ENCODE measurements around the gene KCNIP4.

Gene KCNIP4

DNA sequence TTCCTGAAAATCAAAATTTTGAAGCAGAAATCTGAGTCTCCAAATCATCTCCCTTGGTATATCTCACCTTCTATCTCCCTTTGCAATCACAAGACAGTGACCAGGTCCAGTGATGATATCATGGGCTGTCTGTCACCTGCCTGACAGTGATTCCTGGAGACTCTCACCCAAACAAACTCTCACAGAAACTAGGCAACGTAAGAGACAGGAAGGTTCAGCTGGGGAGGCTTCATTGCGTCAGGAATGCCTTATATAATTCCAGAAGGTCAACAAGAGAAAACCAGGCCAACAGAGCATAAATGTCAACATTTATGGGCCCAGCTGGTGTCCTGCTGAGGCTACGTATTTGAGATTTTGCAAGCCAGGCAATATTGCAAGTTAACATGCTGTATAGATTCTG lies 412.7 kb downstream of the KCNIP4 start:
- Histone ChIP-seq H3K4me3 (ENCODE audit: insufficient read length, low read depth) (no peak overlapping the region), H3K27me3 (ENCODE audit: insufficient read depth, insufficient read length) (no peaks in the 10 kb centered on the region), H3K9me3 (ENCODE audit: insufficient read depth, low read length) (no peaks in the 10 kb centered on the region), H3K9ac (ENCODE audit: insufficient read length, low read depth) (no peak overlapping the region), H3K4me1 (ENCODE audit: insufficient read depth, insufficient read length) (no peaks in the 10 kb centered on the region), H3K36me3 (ENCODE audit: insufficient read depth, insufficient read length, low read length) (no peaks in the 10 kb centered on the region)
- DNase-seq (ENCODE audit: low read depth, low spot score): no peak
- TF ChIP-seq SUZ12 (IDR thresholded peaks at IDR 0.05; ENCODE audit: extremely low read depth, insufficient read depth, insufficient read length) (no peak), YY1 (IDR thresholded peaks at IDR 0.05; ENCODE audit: insufficient read depth, insufficient read length) (no peak), ZNF274 (IDR thresholded peaks at IDR 0.05; ENCODE audit: low read depth, low read length) (no peak)

GRCh38 chr4:21531048-21531447 lies 417.5 kb downstream of the KCNIP4 start:
- no peaks in the 10 kb centered on the region for H3K9me3 ChIP-seq (ENCODE audit: insufficient read depth, low read length)
- H3K4me1 ChIP-seq (ENCODE audit: insufficient read depth, insufficient read length): no peaks in the 10 kb centered on the region
- no peak overlapping the region for H3K4me3 ChIP-seq (ENCODE audit: insufficient read length, low read depth)
- no peak overlapping the region for H3K9ac ChIP-seq (ENCODE audit: insufficient read length, low read depth)
- TF ChIP-seq ZNF274 (IDR thresholded peaks at IDR 0.05; ENCODE audit: low read depth, low read length): no peak
- TF ChIP-seq SUZ12 (IDR thresholded peaks at IDR 0.05; ENCODE audit: extremely low read depth, insufficient read depth, insufficient read length): no peak
- DNase-seq (ENCODE audit: low read depth, low spot score): no peak
- no peaks in the 10 kb centered on the region for H3K27me3 ChIP-seq (ENCODE audit: insufficient read depth, insufficient read length)
- no peaks in the 10 kb centered on the region for H3K36me3 ChIP-seq (ENCODE audit: insufficient read depth, insufficient read length, low read length)

DNA sequence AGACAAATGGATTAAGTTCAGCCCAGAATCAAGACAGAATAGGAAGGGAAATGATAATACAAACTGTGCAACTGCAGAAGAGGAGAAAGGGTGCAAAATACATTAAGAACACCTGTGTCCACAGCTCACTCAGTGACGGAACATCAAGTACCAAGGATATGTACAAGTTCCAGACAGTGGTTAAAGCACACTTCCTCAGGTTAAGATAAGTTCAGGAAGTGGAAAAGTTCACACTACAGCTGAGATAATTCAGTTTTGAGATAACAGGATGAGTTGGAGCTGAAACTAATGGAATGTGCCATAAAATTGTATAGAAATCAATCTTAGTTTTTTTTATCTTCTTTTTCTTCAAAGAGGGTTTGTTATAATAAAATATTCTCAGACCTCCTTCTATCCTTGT lies 419.4 kb downstream of the KCNIP4 start:
- H3K9ac ChIP-seq (ENCODE audit: insufficient read length, low read depth): no peak overlapping the region
- no peak overlapping the region for H3K4me3 ChIP-seq (ENCODE audit: insufficient read length, low read depth)
- no peaks in the 10 kb centered on the region for H3K4me1 ChIP-seq (ENCODE audit: insufficient read depth, insufficient read length)
- no peak for TF ChIP-seq YY1 (IDR thresholded peaks at IDR 0.05; ENCODE audit: insufficient read depth, insufficient read length)
- TF ChIP-seq ZNF274 (IDR thresholded peaks at IDR 0.05; ENCODE audit: low read depth, low read length): no peak
- TF ChIP-seq SUZ12 (IDR thresholded peaks at IDR 0.05; ENCODE audit: extremely low read depth, insufficient read depth, insufficient read length): no peak
- H3K9me3 ChIP-seq (ENCODE audit: insufficient read depth, low read length): no peaks in the 10 kb centered on the region
- no peak for DNase-seq (ENCODE audit: low read depth, low spot score)
- H3K36me3 ChIP-seq (ENCODE audit: insufficient read depth, insufficient read length, low read length): no peaks in the 10 kb centered on the region
- no peaks in the 10 kb centered on the region for H3K27me3 ChIP-seq (ENCODE audit: insufficient read depth, insufficient read length)

GRCh38 chr4:21522296-21522695 lies 426.3 kb downstream of the KCNIP4 start:
- H3K9ac ChIP-seq (ENCODE audit: insufficient read length, low read depth): no peak overlapping the region
- H3K9me3 ChIP-seq (ENCODE audit: insufficient read depth, low read length): no peaks in the 10 kb centered on the region
- no peaks in the 10 kb centered on the region for H3K36me3 ChIP-seq (ENCODE audit: insufficient read depth, insufficient read length, low read length)
- H3K27me3 ChIP-seq (ENCODE audit: insufficient read depth, insufficient read length): no peaks in the 10 kb centered on the region
- H3K4me3 ChIP-seq (ENCODE audit: insufficient read length, low read depth): no peak overlapping the region
- DNase-seq (ENCODE audit: low read depth, low spot score): no peak
- TF ChIP-seq ZNF274 (IDR thresholded peaks at IDR 0.05; ENCODE audit: low read depth, low read length) (no peak), SUZ12 (IDR thresholded peaks at IDR 0.05; ENCODE audit: extremely low read depth, insufficient read depth, insufficient read length) (no peak), YY1 (IDR thresholded peaks at IDR 0.05; ENCODE audit: insufficient read depth, insufficient read length) (no peak)
- H3K4me1 ChIP-seq (ENCODE audit: insufficient read depth, insufficient read length): no peaks in the 10 kb centered on the region

DNA sequence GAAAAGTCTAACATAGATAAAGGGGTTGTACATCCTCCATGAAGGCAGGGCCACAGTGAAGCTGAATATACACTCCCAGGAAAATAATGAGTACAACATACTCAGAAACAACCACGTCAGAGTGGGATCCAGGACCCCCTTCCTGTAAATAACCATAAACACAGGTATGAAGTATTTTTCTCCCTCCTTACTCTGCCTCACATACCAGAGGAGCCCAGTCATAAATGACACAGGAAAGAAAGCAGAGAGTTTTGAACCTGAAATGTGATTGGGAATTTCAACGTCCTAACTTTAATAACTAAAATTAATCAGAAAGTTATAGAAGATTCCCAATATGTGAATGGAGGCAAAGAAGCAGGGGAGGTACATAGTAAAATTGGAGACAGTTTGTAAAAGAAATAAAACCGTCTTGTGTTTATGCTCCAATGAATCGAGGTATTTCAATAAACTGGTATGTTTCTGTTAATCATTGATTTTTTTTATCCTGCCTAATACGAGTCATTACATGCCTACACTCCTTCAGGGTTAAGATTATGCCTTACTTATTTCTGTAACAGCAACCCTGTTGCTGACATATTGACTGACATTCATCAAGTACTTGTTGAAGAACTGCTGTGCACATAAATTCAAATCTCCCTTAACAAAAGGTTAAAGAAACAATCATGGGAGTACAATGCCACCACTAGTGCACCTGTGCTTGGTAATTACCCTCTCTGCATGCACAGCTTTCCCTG lies 431.3 kb downstream of the KCNIP4 start:
- TF ChIP-seq SUZ12 (IDR thresholded peaks at IDR 0.05; ENCODE audit: extremely low read depth, insufficient read depth, insufficient read length) (no peak), YY1 (IDR thresholded peaks at IDR 0.05; ENCODE audit: insufficient read depth, insufficient read length) (no peak), ZNF274 (IDR thresholded peaks at IDR 0.05; ENCODE audit: low read depth, low read length) (no peak)
- H3K36me3 ChIP-seq (ENCODE audit: insufficient read depth, insufficient read length, low read length): no peaks in the 10 kb centered on the region
- H3K4me1 ChIP-seq (ENCODE audit: insufficient read depth, insufficient read length): no peaks in the 10 kb centered on the region
- DNase-seq (ENCODE audit: low read depth, low spot score): no peak
- no peak overlapping the region for H3K4me3 ChIP-seq (ENCODE audit: insufficient read length, low read depth)
- no peaks in the 10 kb centered on the region for H3K27me3 ChIP-seq (ENCODE audit: insufficient read depth, insufficient read length)
- H3K9me3 ChIP-seq (ENCODE audit: insufficient read depth, low read length): no peaks in the 10 kb centered on the region
- H3K9ac ChIP-seq (ENCODE audit: insufficient read length, low read depth): no peak overlapping the region

DNA sequence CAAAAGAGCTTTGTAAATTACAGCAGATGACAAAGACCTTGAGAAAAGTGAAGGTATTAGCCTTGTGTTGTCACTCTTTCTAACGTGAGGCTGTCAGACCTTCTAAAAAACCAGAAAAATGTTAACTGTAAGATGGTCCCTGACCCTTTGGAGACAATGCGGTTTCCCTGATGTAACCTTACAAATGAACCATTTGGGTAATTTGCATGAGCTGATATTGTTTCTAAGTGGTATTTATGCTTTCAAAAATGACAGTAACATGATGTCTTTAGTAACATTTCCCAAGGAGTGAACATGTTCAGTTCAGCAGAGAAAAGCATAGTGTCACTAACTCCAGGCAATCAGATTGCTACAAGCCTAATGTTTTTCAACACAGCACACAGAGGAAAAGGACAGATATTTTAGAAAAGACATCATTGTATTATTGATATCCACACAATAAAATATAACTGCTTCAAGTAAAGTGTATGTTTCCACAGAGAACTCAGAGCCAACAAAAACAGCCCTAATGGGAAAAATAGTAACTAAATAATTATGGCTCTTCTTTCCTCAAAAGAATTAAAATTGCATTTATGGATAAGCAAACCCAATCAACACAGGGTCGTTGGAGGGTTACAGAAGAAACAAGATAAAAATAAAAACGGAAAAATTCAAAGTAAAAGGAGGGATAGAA lies 434.4 kb downstream of the KCNIP4 start:
- no peak for DNase-seq (ENCODE audit: low read depth, low spot score)
- Histone ChIP-seq H3K4me1 (ENCODE audit: insufficient read depth, insufficient read length) (no peaks in the 10 kb centered on the region), H3K4me3 (ENCODE audit: insufficient read length, low read depth) (no peak overlapping the region), H3K36me3 (ENCODE audit: insufficient read depth, insufficient read length, low read length) (no peaks in the 10 kb centered on the region), H3K27me3 (ENCODE audit: insufficient read depth, insufficient read length) (no peaks in the 10 kb centered on the region), H3K9me3 (ENCODE audit: insufficient read depth, low read length) (no peaks in the 10 kb centered on the region), H3K9ac (ENCODE audit: insufficient read length, low read depth) (no peak overlapping the region)
- no peak for TF ChIP-seq SUZ12 (IDR thresholded peaks at IDR 0.05; ENCODE audit: extremely low read depth, insufficient read depth, insufficient read length)
- no peak for TF ChIP-seq ZNF274 (IDR thresholded peaks at IDR 0.05; ENCODE audit: low read depth, low read length)
- TF ChIP-seq YY1 (IDR thresholded peaks at IDR 0.05; ENCODE audit: insufficient read depth, insufficient read length): no peak

DNA sequence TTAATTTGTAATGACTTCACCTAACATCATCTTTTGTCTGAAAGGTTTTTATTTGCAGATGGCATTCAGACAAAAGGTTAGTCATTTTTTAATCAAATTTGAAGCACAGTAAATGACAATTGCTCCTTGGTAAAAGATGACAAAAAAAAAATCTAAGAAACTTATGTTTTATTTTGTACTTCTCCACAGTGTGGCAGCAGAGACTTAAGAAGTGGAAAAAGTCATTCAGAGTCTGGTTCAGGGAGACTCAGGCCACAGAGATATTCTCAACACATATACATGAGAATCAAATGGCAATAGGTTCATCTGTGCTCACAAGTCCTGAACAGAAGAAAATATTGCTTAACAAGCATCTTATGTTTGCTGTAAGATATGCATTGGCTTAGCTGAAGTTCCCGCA lies 436.2 kb downstream of the KCNIP4 start:
- no peak overlapping the region for H3K4me3 ChIP-seq (ENCODE audit: insufficient read length, low read depth)
- no peaks in the 10 kb centered on the region for H3K9me3 ChIP-seq (ENCODE audit: insufficient read depth, low read length)
- no peaks in the 10 kb centered on the region for H3K27me3 ChIP-seq (ENCODE audit: insufficient read depth, insufficient read length)
- H3K9ac ChIP-seq (ENCODE audit: insufficient read length, low read depth): no peak overlapping the region
- no peaks in the 10 kb centered on the region for H3K4me1 ChIP-seq (ENCODE audit: insufficient read depth, insufficient read length)
- no peaks in the 10 kb centered on the region for H3K36me3 ChIP-seq (ENCODE audit: insufficient read depth, insufficient read length, low read length)
- DNase-seq (ENCODE audit: low read depth, low spot score): peak; percentile 35
- TF ChIP-seq ZNF274 (IDR thresholded peaks at IDR 0.05; ENCODE audit: low read depth, low read length): no peak
- no peak for TF ChIP-seq YY1 (IDR thresholded peaks at IDR 0.05; ENCODE audit: insufficient read depth, insufficient read length)
- TF ChIP-seq SUZ12 (IDR thresholded peaks at IDR 0.05; ENCODE audit: extremely low read depth, insufficient read depth, insufficient read length): no peak
